HG03064 (cell line): ENCODE results near the gene C1QTNF9.
"Not testable (repeated sequence)": the region's sequence is repeated elsewhere in the genome, so short reads cannot be mapped to it uniquely, and the experiment has no call there.

Experiments used
- ATAC-seq: cut with Tn5 transposase; IDR thresholded peaks from one replicate; pipeline ENCODE4 v1.9.1; 2021; ENCODE audit warnings: low read depth; ENCODE audit not compliant: unreplicated experiment

C1QTNF9 gene, protein sequence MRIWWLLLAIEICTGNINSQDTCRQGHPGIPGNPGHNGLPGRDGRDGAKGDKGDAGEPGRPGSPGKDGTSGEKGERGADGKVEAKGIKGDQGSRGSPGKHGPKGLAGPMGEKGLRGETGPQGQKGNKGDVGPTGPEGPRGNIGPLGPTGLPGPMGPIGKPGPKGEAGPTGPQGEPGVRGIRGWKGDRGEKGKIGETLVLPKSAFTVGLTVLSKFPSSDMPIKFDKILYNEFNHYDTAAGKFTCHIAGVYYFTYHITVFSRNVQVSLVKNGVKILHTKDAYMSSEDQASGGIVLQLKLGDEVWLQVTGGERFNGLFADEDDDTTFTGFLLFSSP

DNA sequence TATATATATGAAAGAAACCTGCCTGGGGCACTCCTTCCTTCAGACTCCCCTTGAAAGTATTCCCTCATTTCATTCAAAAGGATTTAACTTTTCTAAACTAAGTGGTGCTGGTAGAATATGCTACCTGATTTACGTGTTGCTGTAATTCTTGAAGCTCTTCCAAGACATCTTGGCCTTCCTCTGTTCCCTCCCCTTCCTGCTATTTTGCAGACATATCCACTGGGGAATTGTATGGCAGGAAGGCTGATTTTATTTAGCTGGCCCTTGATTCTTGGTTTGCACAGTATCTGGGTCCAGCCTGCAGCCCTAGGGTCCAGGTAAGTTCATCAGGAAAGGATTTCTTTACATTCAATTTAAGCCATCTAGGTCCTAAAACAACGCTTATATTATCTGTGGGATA is at the start of gene C1QTNF9:
Gene C1QTNF9 (plus strand): TSS at position 281 of the 400 bp plus-strand sequence. CDS start 6,424 bp downstream, outside the sequence.
- ATAC-seq: not testable (repeated sequence)

DNA sequence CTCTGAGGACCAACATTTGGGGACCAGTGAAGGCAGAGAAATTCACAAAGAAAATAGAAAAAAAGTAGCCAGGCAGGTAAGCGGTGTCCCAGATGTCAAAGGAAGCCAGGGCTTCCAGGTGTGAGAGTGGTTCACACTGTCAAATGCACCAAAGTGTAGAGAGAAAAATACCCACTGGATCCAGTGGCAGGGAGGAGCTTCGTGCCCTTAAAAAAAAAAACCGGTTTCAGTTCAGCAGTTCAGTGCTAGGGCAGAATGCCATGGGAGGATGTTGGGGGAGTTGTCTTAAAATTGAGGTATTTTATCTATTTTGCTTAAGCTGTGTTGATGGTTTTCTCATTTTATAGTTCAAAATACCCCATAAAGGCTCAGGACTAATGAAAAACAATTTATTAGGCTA is 47.8 kb upstream of the C1QTNF9 start:
- ATAC-seq: no peak

DNA sequence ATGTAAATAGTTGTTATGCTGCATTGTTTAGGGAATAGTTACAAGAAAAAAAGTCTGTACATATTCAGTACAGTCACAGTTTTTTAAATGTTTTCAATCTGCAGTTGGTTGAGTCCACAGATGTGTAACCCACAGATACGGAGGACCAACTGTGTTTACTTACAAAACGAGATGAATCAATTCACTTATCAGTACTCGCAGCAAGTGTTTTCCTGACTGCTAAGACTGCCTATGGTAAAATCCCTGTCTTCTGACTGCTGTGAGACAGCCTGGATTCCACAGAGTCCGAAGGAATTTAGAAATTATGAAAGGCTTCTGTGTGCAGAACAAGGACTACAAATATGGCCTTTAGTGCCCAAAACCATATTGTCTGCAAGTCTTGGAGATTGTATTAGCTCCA is 45.7 kb upstream of the C1QTNF9 start:
- ATAC-seq: no peak

- peak; percentile 80 for ATAC-seq
These were observed 44.4 kb upstream of the C1QTNF9 start for GRCh38 chr13:24264976-24265375.

GRCh38 chr13:24265453-24265852 is 43.9 kb upstream of the C1QTNF9 start:
- no peak for ATAC-seq

- ATAC-seq: no peak
These were observed 42.1 kb upstream of the C1QTNF9 start for GRCh38 chr13:24267274-24267673.

DNA sequence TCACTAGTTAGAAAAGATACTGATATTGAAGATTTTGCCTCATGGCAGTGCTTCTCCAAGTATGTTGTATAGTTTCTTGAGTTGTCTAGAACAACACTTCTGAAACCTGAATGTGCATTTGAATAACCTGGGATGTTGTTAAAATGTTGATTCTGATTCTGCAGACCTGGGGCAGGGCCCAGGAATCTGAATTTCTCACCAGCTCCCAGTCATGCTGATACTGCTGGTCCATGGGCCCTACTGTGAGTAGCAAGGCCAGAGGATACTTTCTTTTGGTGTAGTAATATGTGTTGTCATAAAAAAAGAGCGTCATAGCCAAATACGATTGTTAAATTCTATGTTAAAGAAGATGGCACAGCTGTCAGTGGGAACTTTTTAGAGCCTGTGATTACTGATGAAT is 41.6 kb upstream of the C1QTNF9 start:
- no peak for ATAC-seq

DNA sequence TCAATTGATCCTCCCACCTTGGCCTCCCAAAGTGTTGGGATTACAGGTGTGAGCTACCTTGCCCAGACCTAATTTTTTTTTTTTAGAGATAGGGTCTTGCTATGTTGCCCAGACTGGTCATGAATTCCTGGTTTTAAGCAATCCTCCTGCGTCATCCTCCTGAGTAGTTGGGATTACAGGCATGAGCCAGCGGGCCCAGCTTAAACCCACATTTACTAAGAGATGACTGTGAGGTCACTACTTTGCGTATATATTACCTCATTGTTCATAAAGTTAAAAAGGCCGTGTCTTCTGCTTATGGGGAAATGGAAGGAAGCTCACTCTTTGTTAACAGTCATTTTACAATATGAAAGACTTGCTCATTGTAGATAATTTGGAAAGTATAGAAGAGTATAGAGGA is 39.6 kb upstream of the C1QTNF9 start:
- ATAC-seq: no peak

GRCh38 chr13:24270639-24271141 is 38.7 kb upstream of the C1QTNF9 start:
- peak; percentile 52 for ATAC-seq

GRCh38 chr13:24271231-24271600 is 38.2 kb upstream of the C1QTNF9 start:
- no peak for ATAC-seq

GRCh38 chr13:24271601-24272451 is 37.6 kb upstream of the C1QTNF9 start:
- ATAC-seq: peak; percentile 39

GRCh38 chr13:24272452-24273161 is 36.8 kb upstream of the C1QTNF9 start:
- no peak for ATAC-seq

DNA sequence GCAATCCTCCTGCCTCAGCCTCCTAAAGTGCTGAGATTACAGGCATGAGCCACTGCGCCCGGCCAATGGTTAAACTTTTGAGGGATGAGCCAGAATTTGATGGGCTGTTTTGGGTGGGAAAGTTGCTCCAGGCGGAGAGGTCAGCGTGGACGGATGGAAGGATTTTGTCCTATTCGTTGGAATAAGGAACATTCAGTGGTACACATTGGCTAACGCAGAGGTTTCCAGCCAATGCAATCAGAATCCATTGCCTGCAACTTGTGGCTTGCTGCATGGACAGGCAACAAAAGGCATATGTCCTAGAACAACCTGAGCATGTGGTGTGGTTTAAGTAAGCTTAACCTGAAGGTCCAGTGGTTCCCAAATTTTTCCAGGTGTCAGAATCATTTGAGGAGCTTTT is 35.5 kb upstream of the C1QTNF9 start:
- ATAC-seq: no peak

GRCh38 chr13:24274452-24275021 is 34.8 kb upstream of the C1QTNF9 start:
- ATAC-seq: peak; percentile 55

GRCh38 chr13:24275041-24275440 is 34.3 kb upstream of the C1QTNF9 start:
- ATAC-seq: no peak

- no peak for ATAC-seq
These were observed 33.1 kb upstream of the C1QTNF9 start for GRCh38 chr13:24276306-24276705.

DNA sequence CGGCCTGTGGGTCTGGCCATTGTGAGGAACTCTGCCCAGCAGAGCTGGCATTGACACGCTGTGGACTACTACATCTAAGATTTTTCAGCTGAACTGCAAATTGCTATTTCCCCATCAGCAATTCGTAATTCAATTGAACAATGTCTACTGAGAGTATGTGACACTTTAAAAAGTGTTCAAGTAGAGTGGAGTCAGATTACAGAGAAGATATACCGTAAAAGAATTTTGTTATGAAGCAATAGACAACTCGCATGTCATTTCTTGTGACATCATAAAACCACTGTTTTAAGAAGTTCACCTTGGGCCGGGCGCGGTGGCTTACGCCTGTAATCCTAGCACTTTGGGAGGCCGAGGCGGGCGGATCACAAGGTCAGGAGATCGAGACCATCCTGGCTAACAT is 32.5 kb upstream of the C1QTNF9 start:
- no peak for ATAC-seq

DNA sequence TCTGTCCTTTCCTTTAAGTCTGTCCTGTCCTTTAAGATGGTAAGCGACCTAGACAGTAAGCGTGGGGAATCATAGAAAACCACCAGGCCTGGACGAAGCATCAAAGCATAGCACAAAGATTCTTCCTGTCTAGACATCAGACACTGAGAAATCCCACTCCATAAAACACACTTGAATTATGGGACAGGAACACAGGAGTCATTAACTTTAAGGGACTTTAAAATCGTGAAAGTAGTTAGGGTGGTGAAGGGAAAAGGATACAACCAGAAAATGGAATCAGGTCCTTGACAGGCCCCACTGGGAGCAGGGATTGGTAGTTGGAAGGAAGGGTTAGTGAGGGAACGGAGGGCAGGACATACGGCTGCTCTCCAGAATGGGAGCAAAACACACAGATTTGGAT is 31.6 kb upstream of the C1QTNF9 start:
- ATAC-seq: no peak

GRCh38 chr13:24279327-24280110 is 29.9 kb upstream of the C1QTNF9 start:
- no peak for ATAC-seq

DNA sequence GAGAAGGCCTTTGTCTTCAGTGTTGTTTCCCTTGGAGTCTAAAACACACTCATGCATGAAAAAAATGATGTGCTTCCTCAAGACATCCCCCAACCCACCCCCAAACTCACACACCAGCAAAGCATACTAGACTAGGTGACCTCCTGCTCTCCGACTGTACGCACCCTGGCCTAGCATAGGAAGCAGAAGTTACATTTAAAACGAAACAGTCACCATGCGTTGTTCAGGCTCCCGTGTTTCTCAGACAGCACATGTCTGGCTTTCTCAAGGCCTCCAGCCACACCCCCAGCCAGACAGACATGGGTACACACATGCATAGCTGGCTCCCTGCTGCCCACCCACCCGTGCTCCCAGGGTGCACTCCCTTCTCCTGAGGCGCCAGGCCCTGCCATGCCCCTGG is 28.7 kb upstream of the C1QTNF9 start:
- ATAC-seq: no peak
